Testis (tissue), 3 donors: ENCODE data around the gene PDAP1. TPM values are rescaled to one million over a fixed set of nuclear protein-coding genes. Genes with fewer than 3 reads are reported as not detected.

Source experiments
- DNase-seq: peaks from one replicate; pipeline ENCODE4 v3.0.0-alpha.2; 2019
- H3K27ac ChIP-seq, 2 donors: fragments of 200-600 bp; sonication (generic); one replicate each; pipeline ENCODE4 v1.5.1; 2019
- H3K27me3 ChIP-seq: fragments of 200-600 bp; sonication (generic); one replicate; pipeline ENCODE4 v1.5.1; 2019
- H3K36me3 ChIP-seq: fragments of 200-600 bp; sonication (generic); one replicate; pipeline ENCODE4 v1.5.1; 2017; ENCODE audit warnings: low read depth; ENCODE audit errors: missing control alignments
- H3K4me1 ChIP-seq: fragments of 200-600 bp; sonication (generic); one replicate; pipeline ENCODE4 v1.5.1; 2019
- H3K4me3 ChIP-seq, 2 donors: fragments of 200-600 bp; sonication (generic); one replicate each; pipeline ENCODE4 v1.5.1; 2017 to 2019
- H3K9me3 ChIP-seq: fragments of 200-600 bp; sonication (generic); one replicate; pipeline ENCODE4 v1.5.1; 2017
- CTCF ChIP-seq, 3 experiments: fragments of 450-650 bp in 2 of 3; fragments of 200-600 bp in 1 of 3; sonication (generic) in 1 of 3; IDR thresholded peaks; one replicate each; pipeline ENCODE4 v1.5.1; 2016 to 2019; ENCODE audit warnings: antibody characterized with exemption in 3 of 3, mild to moderate bottlenecking in 2 of 3, moderate library complexity in 1 of 3
- POLR2A ChIP-seq: fragments of 450-650 bp; IDR thresholded peaks from one replicate; pipeline ENCODE4 v1.6.1; 2017; ENCODE audit warnings: antibody characterized with exemption, mild to moderate bottlenecking, moderate library complexity
- WGBS, 2 donors: methylation state at CpG; one replicate each; pipeline ENCODE4 v1.1.5; 2018; 5-methylcytosine and 5-hydroxymethylcytosine counted together
- intact Hi-C: fragments of 100-400 bp; cut with DNase I; formaldehyde crosslinking; loops from one replicate; pipeline ENCODE4 v1.15.1; 2023; ENCODE audit warnings: low total_unique reads
- polyA plus RNA-seq: library from polyadenylated mRNA; stranded (reverse); fragments of 350-450 nt; fragmentation: Illumina TruSeq; extraction: RNeasy Lipid Tissue Mini Kit (QIAGEN cat#74804); gene quantifications from one replicate; pipeline ENCODE4 v1.2.3, GENCODE V29; 2014; ENCODE audit warnings: low read depth, low replicate concordance; ENCODE audit not compliant: insufficient read depth
- total RNA-seq, 2 donors: library from RNA; depleted of rRNA; stranded (reverse); fragments of >200 nt; gene quantifications; one replicate each; pipeline ENCODE4 v1.2.3, GENCODE V29; 2016

Gene PDAP1
- total and polyA plus RNA-seq, 3 donors from 2014 or later = 50.5 to 126 (median 74.0) TPM

DNA sequence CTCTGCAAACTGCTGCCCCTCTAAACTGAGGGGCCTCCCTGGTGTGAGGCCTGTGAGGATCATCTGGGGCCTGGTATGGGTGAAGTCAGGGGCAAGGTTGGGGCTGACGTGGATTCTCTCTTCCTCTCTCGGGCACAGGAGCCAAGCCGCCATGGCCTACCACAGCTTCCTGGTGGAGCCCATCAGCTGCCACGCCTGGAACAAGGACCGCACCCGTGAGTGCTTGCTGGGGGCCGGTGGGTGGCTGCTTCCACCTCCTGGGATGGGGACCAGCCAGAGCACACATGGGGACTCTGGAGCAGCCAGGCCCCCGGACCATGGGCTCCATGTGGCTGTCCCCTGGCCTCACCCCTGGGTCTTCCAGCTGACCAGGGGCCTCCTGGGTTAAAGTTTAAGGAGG lies 22.8 kb downstream of the PDAP1 start:
- intact Hi-C loops = no loop called here
- no peak overlapping the region for H3K27ac ChIP-seq
- no peak for TF ChIP-seq POLR2A
- no peak for TF ChIP-seq CTCF (IDR thresholded peaks at IDR 0.05)

GRCh38 chr7:99384523-99384922 lies 23.9 kb downstream of the PDAP1 start:
- Histone ChIP-seq H3K36me3 (no peaks in the 10 kb centered on the region), H3K27ac (no peak overlapping the region), H3K9me3 (no peaks in the 10 kb centered on the region), H3K4me1 (peaks cover 15% of the 10 kb centered on the region), H3K27me3 (no peaks in the 10 kb centered on the region), H3K4me3 (no peak overlapping the region)
- intact Hi-C loops = no loop called here
- no peak for DNase-seq
- TF ChIP-seq POLR2A = no peak
- no peak for TF ChIP-seq CTCF (IDR thresholded peaks at IDR 0.05)
- WGBS, 2 donors = 90 to 93% methylated on average over 4 of the region's 4 CpGs

More for the DNA sequence above, 22.8 kb downstream of the PDAP1 start:
- Histone ChIP-seq H3K4me3 (no peak overlapping the region), H3K27me3 (no peaks in the 10 kb centered on the region), H3K4me1 (peaks cover 5% of the 10 kb centered on the region), H3K36me3 (no peaks in the 10 kb centered on the region), H3K9me3 (no peaks in the 10 kb centered on the region)
- 91% methylated on average over 8 of the region's 8 CpGs; no CpG with 5 or more reads in 1 of the 2 donors for WGBS, 2 donors
- no peak for DNase-seq

GRCh38 chr7:99383791-99384370 lies 24.5 kb downstream of the PDAP1 start:
- Histone ChIP-seq H3K9me3 (no peaks in the 10 kb centered on the region), H3K4me1 (peaks cover 21% of the 10 kb centered on the region), H3K27me3 (no peaks in the 10 kb centered on the region), H3K27ac (no peak overlapping the region), H3K36me3 (no peaks in the 10 kb centered on the region), H3K4me3 (no peak overlapping the region)
- TF ChIP-seq CTCF (IDR thresholded peaks at IDR 0.05) = no peak
- TF ChIP-seq POLR2A = no peak
- WGBS, 2 donors = 87 to 95% methylated on average over 12 to 13 of the region's 13 CpGs
- no peak for DNase-seq
- intact Hi-C loops = no loop called here

- peaks cover 21% of the 10 kb centered on the region for H3K4me1 ChIP-seq
Observed at GRCh38 chr7:99383203-99383602, 25.2 kb downstream of the PDAP1 start.

More at GRCh38 chr7:99383203-99383602, 25.2 kb downstream of the PDAP1 start:
- no peak for DNase-seq
- intact Hi-C loops = no loop called here
- no peaks in the 10 kb centered on the region for H3K27me3 ChIP-seq
- WGBS, 2 donors = 83 to 90% methylated on average over 10 of the region's 10 CpGs
- no peak overlapping the region for H3K27ac ChIP-seq
- TF ChIP-seq POLR2A (no peak), CTCF (IDR thresholded peaks at IDR 0.05) (no peak)
- no peak overlapping the region for H3K4me3 ChIP-seq
- H3K9me3 ChIP-seq = no peaks in the 10 kb centered on the region
- no peaks in the 10 kb centered on the region for H3K36me3 ChIP-seq
